Peyer's patch (tissue), 4 donors: ENCODE measurements around the gene GRIK4.

ENCODE experiments used
- CTCF ChIP-seq, 6 experiments: fragments of 450-650 bp in 4 of 6; fragments of 200-600 bp in 2 of 6; sonication (generic) in 1 of 6; IDR thresholded peaks; one replicate each; pipeline ENCODE4 v1.5.1; 2017 to 2019; ENCODE audit warnings: antibody characterized with exemption in 6 of 6, mild to moderate bottlenecking in 3 of 6, moderate library complexity in 1 of 6
- POLR2A ChIP-seq, 2 donors: fragments of 450-650 bp; IDR thresholded peaks; one replicate each; pipeline ENCODE4 v1.5.1; 2017; ENCODE audit warnings: antibody characterized with exemption in 2 of 2, mild to moderate bottlenecking in 2 of 2, moderate library complexity in 2 of 2

- TF ChIP-seq CTCF (IDR thresholded peaks at IDR 0.05): no peak
- TF ChIP-seq POLR2A (IDR thresholded peaks at IDR 0.05): no peak
These were observed 45.2 kb downstream of the GRIK4 start for GRCh38 chr11:120556797-120557196.
